GM10266 (cell line): ENCODE measurements around the gene CEMIP.

Source experiments
- DNase-seq: peaks from one replicate; pipeline ENCODE4 v3.0.0; 2012; ENCODE audit errors: extremely low spot score
- CTCF ChIP-seq: IDR thresholded peaks from 2 replicates; pipeline ENCODE4 v1.5.1; 2012; ENCODE audit warnings: mild to moderate bottlenecking, low read depth; ENCODE audit not compliant: control insufficient read depth, insufficient read depth; ENCODE audit errors: missing control alignments

CEMIP gene

GRCh38 chr15:80923668-80924067 is 144.5 kb downstream of the CEMIP start:
- no peak for TF ChIP-seq CTCF
- DNase-seq = no peak

GRCh38 chr15:80924278-80924677 is 145.1 kb downstream of the CEMIP start:
- no peak for TF ChIP-seq CTCF
- no peak for DNase-seq

DNA sequence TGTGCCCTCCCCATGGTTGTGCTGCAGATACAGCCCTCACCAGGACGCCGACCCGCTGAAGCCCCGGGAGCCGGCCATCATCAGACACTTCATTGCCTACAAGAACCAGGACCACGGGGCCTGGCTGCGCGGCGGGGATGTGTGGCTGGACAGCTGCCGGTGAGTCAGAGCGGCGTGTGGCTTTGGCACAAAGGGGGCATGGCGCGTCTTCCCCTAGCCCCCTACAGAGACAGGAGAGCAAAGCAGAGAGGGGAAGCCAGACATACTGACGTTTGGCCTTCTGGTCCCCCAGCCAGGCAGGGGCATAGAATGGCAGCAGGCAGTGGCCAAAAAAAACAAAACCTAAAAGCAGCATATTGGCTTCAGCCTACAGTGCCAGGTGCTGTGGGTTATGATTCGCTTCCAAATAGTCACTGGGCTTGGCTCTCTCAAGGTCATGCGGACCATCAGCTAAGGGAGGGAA is 146.5 kb downstream of the CEMIP start:
- no peak for DNase-seq

DNA sequence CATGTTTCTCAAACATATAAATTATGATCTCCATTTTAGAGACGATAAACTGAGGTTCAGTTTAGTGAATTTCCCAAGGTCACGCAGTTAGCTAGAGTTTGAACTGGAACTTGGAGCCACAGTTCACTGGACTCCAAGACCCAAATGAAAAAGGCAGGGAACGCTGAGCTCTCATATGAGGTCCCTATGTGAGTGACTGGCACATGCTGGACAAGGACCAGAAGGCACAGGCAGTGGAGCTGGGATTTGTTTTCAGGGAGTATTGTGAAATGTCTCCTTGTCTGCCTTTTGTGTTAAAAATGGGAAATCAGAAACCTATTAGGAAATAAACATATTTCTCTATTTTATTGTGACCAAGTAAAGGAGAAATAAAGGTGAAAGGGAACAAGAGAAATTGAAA is 147.0 kb downstream of the CEMIP start:
- no peak for TF ChIP-seq CTCF
- no peak for DNase-seq

More for the DNA sequence above, 146.5 kb downstream of the CEMIP start:
- no peak for TF ChIP-seq CTCF

DNA sequence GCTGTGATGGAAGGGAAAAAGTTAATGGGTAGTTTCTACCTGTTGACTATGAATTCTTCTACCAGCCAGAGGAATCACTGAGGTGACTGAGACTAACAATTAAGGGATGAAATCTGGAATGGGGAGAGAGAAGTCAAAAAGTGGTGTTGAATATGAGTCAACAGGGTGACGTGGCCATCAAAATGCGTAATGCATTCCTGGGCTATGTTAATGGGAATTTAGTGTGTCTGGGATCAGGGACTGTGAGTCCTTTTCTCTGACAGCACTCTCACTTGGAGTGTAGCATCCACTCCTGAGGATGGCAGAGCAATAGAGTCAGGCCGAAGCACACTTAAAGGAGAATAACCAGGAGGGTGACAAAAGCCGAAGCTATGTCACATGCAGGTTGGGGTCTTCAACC is 150.1 kb downstream of the CEMIP start:
- DNase-seq = no peak
- TF ChIP-seq CTCF = no peak

DNA sequence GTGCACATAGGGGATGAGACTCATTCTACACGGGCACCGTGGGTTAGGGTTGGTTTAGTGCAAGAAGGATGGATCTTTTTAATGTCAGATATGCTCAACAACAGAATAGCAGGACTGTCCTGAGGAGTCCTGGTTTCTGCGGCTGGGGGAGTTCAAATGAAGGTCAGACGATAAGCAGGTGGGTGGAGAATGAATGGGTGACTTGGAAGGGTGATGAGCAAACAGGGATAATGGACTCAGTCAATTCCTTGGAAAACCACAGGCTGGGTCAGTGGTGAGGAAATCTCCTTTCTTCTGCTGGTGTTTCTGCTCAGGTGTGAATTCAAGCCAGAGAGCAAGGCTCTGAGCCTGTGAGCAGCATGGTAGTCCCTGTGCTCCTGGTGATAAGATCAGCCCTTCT is 150.5 kb downstream of the CEMIP start:
- TF ChIP-seq CTCF = no peak
- no peak for DNase-seq

DNA sequence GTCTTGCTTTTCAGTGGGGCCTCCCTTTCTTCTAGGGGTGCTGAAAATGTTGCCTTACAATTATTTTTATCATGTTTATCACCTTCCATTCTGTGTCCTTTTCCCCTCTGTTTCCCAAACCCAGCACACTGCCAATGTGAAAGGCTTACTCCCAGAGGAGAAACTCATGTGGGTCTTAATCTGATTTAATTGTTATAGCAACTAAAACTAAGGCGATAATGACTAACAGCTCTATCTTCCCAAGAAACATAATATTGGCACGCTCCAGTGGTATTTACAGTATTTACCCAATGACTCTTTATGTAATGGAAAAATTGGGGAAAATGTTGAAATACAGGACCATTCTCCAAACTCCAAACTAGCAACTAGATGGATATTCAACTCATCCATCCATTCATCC is 152.0 kb downstream of the CEMIP start:
- no peak for TF ChIP-seq CTCF
- DNase-seq = no peak
